Measurements from ENCODE around the gene BRK1.
"Not testable (repeated sequence)": the region's sequence is repeated elsewhere in the genome, so short reads cannot be mapped to it uniquely, and the experiment has no call there.

DNA sequence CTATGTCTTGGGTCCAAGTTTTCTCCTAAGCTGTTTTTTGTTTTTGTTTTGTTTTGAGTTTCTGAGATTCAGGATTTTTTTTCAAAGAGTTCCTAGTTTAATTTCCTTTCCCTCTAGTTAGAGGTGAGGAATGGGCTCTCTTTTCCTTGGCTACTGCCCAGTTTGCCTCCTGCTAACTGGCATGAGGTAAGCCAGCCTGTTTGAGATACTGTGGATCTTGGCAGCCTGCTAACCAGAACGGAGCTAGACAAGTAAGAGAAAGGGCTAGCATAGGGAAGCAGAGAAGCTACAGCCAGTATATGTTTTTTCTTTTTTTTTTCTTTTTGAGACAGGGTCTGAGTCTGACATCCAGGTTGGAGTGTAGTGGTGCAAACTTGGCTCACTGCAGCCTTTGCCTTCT, 24.7 kb upstream of the BRK1 start:
- TF ChIP-seq CTCF (conservative IDR thresholded peaks at IDR 0.05 in 1 of 2, IDR thresholded peaks at IDR 0.05 in 1 of 2; ENCODE audit: low read depth in 1 of 2, low read length in 2 of 2); EZH2 (IDR thresholded peaks at IDR 0.05; ENCODE audit: low read length, missing control alignments): not testable (repeated sequence)
